Colonic mucosa (tissue), 4 donors: ENCODE results near the gene KLF9. TPM values are rescaled to one million over a fixed set of nuclear protein-coding genes. Genes with fewer than 3 reads are reported as not detected.

ENCODE experiments used
- DNase-seq: peaks from one replicate; pipeline ENCODE4 v3.0.0-alpha.2; 2020
- H3K27ac ChIP-seq: fragments of 200-600 bp; one replicate; pipeline ENCODE4 v1.8.0; 2021
- H3K27me3 ChIP-seq: fragments of 200-600 bp; one replicate; pipeline ENCODE4 v1.8.0; 2021
- H3K36me3 ChIP-seq: fragments of 200-600 bp; one replicate; pipeline ENCODE4 v1.8.0; 2021
- H3K4me1 ChIP-seq: fragments of 200-600 bp; one replicate; pipeline ENCODE4 v1.8.0; 2021; ENCODE audit warnings: mild to moderate bottlenecking
- H3K4me3 ChIP-seq: fragments of 200-600 bp; one replicate; pipeline ENCODE4 v1.8.0; 2021
- H3K9ac ChIP-seq, 2 donors: one replicate each; pipeline ENCODE4 v1.7.0; 2013; ENCODE audit warnings: control low read depth in 2 of 2, low read depth in 2 of 2, low read length in 2 of 2
- H3K9me3 ChIP-seq: fragments of 200-600 bp; one replicate; pipeline ENCODE4 v1.8.0; 2021
- CTCF ChIP-seq: fragments of 200-600 bp; IDR thresholded peaks from one replicate; pipeline ENCODE4 v1.8.0; 2022; ENCODE audit warnings: antibody characterized with exemption, mild to moderate bottlenecking
- intact Hi-C: fragments of 100-400 bp; cut with DNase I; formaldehyde crosslinking; loops from one replicate; pipeline ENCODE4 v1.14.1; 2022
- total RNA-seq, 2 donors: library from RNA; stranded (reverse); fragmentation: NEBNext Ultra II Directional in 1 of 2; extraction: Animal tissue kit (Norgen Biotek cat#: 25700) in 1 of 2; gene quantifications; one replicate each; pipeline ENCODE4 v1.2.1, GENCODE V29; 2021
- donor health status: healthy.
- donor health status: DM: no; HTN: no; CAD: no.
- donor health status: DM: no; HTN: no; CAD: no.

Gene KLF9
- total RNA-seq, 2 donors from 2014 or later = 13.5 to 18.8 TPM

GRCh38 chr9:70374962-70375618 lies 39.4 kb downstream of the KLF9 start:
- Histone ChIP-seq H3K4me3 (no peak overlapping the region), H3K27me3 (no peaks in the 10 kb centered on the region), H3K27ac (no peak overlapping the region), H3K9ac (no peak overlapping the region), H3K4me1 (no peaks in the 10 kb centered on the region), H3K36me3 (no peaks in the 10 kb centered on the region), H3K9me3 (no peaks in the 10 kb centered on the region)
- TF ChIP-seq CTCF = no peak
- intact Hi-C loops = no loop called here
- DNase-seq = no peak

GRCh38 chr9:70367305-70367930 lies 47.0 kb downstream of the KLF9 start:
- Histone ChIP-seq H3K27me3 (no peaks in the 10 kb centered on the region), H3K4me1 (no peaks in the 10 kb centered on the region), H3K27ac (no peak overlapping the region), H3K9me3 (no peaks in the 10 kb centered on the region), H3K36me3 (no peaks in the 10 kb centered on the region), H3K4me3 (no peak overlapping the region), H3K9ac (no peak overlapping the region)
- DNase-seq = no peak
- no peak for TF ChIP-seq CTCF
- intact Hi-C loops = no loop called here

- no peak overlapping the region for H3K4me3 ChIP-seq
- no peaks in the 10 kb centered on the region for H3K27me3 ChIP-seq
- no peaks in the 10 kb centered on the region for H3K4me1 ChIP-seq
- H3K9ac ChIP-seq = no peak overlapping the region
- no peak for TF ChIP-seq CTCF
- H3K27ac ChIP-seq = no peak overlapping the region
- no peaks in the 10 kb centered on the region for H3K36me3 ChIP-seq
- intact Hi-C loops = no loop called here
- H3K9me3 ChIP-seq = no peaks in the 10 kb centered on the region
- DNase-seq = no peak
Measured at GRCh38 chr9:70363760-70364159, 50.7 kb downstream of the KLF9 start.

- Histone ChIP-seq H3K27me3 (no peaks in the 10 kb centered on the region), H3K4me3 (no peak overlapping the region), H3K36me3 (no peaks in the 10 kb centered on the region), H3K27ac (no peak overlapping the region), H3K4me1 (no peaks in the 10 kb centered on the region), H3K9me3 (no peaks in the 10 kb centered on the region), H3K9ac (no peak overlapping the region)
- DNase-seq = no peak
- no peak for TF ChIP-seq CTCF
- intact Hi-C loops = no loop called here
Measured at GRCh38 chr9:70362952-70363351, 51.5 kb downstream of the KLF9 start.

GRCh38 chr9:70355801-70356200 lies 58.7 kb downstream of the KLF9 start:
- H3K27ac ChIP-seq = no peak overlapping the region
- H3K9ac ChIP-seq = no peak overlapping the region
- TF ChIP-seq CTCF = no peak
- H3K4me1 ChIP-seq = no peaks in the 10 kb centered on the region
- no peak overlapping the region for H3K4me3 ChIP-seq
- H3K36me3 ChIP-seq = no peaks in the 10 kb centered on the region
- no peaks in the 10 kb centered on the region for H3K9me3 ChIP-seq
- no peak for DNase-seq
- no peaks in the 10 kb centered on the region for H3K27me3 ChIP-seq
- intact Hi-C loops = no loop called here
